NCI-H1092 (cell line): Measurements from ENCODE around the gene ANAPC16.
"Not testable (repeated sequence)": the region's sequence is repeated elsewhere in the genome, so short reads cannot be mapped to it uniquely, and the experiment has no call there.

Experiments used
- DNase-seq: peaks from one replicate; lab custom pipeline; 2025; lab: John Stamatoyannopoulos, UW

ANAPC16 gene

DNA sequence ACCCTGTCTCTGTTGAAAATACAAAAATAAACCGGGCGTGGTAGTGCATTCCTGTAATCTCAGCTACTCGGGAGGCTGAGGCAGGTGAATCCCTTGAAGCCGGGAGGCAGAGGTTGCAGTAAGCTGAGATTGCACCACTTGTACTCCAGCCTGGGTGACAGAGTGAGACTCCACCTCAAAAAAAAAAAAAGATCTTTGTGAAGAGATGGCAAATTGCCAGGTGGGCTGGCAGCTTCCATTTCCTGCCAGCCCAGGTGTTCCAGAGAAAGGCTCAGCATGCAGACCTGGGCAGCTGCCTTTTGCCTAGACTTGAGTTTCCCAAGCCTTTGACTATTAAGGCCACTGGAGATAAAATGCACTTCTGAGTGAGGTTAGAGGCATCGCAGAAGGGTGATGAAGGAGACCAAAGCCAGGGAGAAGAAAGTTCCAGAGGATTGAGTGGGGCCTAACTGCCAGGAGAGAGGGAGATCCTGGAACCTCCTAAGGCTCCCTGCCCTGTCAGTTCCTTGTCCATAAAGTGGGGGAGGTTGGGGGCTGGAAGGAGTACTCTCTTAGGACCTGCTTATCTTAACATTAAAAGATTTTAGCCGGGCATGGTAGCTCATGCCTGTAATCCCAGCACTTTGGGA, 47.9 kb downstream of the ANAPC16 start:
- peak; percentile 78 for DNase-seq

DNA sequence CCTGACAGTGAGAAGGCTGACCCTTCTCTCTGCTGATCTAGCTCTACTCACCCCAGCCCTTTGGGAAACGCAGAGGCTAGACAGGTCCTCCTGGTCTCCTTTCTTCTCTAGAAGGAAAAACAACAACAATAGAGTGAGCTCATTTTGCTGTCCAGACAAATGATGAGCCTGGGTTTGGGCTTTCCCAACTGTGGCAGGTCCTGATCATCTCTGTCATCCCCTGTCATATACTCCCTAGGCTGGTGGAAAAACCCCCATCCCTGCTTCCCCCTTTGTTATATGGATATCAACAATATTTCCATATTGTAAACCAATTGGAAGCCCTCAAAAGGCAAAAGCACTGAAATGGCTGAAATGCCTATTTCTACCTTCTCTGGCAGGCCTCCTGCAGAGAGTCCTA, 48.7 kb downstream of the ANAPC16 start:
- DNase-seq = no peak

DNA sequence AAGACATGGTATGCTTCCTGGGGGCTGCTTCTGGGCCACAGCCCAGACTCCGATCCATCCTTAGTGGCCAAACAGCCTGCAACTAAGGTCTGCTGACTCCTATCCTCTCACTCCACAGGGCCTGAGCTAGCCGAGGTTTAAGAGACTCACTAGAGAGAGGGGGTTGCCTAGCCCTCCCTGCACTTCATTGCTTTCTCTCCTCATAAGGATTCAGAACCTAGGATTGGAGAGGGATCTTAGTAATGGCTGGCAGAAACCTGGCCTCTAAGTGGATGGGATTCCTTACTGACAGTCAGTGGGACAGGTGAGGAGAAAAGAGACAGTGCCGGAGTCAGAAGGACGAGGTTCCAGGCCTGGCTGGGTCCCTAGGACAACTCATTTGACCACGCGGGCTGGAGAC, 49.7 kb downstream of the ANAPC16 start:
- no peak for DNase-seq

DNA sequence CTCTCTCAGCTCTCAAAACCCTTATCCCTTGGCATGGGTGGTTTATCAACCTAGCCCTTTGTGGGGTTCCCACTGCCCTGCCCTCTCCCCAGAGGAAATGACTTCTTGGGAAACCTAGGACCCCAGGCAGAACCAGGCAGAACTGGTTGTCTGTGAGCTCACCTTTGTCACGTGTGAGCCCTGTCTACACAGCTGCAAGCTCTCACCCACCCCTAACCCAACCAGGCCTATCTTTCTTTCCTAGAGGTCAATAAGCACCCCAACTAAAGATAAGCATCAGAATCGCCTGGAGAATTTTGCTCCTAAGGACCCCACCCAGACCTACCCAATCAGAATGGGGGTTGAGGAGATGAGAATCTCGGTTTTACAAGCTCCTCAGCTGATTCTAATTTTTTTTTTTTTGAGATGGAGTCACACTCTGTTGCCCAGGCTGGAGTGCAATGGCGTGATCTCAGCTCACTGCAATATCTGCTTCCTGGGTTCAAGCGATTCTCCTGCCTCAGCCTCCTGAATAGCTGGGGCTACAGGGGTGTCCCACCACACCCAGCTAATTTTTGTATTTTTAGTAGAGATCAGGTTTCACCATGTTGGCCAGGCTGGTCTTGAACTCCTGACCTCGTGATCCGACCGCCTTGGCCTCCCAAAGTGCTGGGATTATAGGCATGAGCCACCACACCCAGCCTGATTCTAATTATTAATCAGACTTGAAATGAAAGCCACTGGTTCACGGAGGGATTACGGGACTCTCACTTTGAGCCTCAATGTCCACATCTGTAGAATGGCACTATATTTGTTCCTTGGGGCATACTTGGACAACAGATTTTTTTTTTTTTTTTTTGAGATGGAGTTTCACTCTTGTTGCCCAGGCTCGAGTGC, 50.4 kb downstream of the ANAPC16 start:
- no peak for DNase-seq

DNA sequence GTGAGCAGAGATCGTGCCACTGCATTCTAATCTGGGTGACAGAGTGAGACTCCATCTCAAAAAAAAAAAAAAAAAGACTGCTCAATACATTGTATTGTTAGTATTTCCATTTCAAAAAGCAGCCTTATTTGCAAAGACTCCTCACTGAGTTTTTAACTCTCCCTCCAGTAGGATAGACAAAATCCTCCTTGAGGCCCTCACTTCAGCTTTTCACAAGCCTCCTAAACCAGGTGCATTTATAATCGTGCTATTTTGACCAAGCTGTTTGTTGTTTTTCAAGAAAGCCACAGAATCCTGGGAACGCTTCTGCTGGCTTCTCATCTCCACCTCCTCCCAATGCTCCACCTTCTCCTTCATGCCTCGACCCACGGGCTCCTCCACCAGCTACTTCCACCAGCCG, 51.6 kb downstream of the ANAPC16 start:
- DNase-seq = no peak

DNA sequence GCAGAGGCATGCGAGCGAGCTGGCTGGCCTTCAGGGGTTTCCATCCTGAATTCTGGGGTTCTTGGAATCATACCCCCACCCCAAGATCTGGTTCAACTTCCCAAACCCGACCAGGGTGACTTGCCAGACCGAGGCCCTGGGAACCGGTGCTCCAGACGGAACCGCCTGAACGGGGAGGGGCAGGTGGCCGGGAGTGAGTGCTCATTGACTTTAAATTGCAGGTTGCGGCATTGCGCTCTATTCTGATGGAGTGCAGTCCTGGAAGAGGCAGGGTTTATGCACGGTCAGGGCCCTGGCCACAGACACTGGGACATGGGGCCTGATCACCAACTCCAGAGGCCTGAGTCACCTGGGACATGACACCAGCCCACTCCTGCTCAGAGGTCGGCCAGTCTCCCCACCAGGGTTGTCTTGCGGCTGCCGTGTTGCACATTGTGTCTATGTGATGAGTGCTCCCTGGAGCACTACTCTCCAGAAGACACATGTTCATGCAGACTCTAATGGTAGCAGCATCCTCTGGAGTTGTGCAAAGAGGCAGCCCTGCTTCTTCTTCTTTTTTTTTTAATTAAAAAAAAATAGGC, 52.1 kb downstream of the ANAPC16 start:
- DNase-seq = no peak

DNA sequence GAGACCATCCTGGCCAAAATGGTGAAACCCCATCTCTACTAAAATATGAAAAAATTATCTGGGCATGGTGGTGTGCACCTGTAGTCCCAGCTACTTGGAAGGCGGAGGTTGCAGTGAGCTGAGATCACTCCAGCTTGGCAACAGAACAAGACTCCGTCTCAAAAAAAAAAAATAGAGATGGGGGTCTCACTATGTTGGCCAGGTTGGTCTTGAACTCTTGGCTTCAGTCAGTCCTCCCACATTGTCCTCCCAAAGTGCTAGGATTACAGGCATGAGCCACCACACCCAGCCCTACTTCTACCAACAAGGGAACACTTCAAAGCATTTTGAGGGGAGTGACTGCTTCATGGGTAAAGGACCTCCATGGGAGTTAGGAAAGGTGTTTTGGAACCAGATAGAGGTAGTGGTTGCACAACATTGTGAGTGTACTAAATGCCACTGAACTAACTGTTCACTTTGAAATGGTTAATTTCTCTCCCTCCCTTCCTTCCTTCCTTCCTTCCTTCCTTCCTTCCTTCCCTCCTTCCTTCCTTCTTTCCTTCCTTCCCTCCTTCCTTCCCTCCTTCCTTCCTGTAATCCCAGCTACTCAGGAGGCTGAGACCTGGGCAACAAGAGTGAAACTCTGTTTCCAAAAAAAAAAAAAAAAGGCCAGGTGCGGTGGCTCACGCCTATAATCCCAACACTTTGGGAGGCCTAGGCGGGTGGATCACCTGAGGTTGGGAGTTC, 52.8 kb downstream of the ANAPC16 start:
- DNase-seq = not testable (repeated sequence)

DNA sequence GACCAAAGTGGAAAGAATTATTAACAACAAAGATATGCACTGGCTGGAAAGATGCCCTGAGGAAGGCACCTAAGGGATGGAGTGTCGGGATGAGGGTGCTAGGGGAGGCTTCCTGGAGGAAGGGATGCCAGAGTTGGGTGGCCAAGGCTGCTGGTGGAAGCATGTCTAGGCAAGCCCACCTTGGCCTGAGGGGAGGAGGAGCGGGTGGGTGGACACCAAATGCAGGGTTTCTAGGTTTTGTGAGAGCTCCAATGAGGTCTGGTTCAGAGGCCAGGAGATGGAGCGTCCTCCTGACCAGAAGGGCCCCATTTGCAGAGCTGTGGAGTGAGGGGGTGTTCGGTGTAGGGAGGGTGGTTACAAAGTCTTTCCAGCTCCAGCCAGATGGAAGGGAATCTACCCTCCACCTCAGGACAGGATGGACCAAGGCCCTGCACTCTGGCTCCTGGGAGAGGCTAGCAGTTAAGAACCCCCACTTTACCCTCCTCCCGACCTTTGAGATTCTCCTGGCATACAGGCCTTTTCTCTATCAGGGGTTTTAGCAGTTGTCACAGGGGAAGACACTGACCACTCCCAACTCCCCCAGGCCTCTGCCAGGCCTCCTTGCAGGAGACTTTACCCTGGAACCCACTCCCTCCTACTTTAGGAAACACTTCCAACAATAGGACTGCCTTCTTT, 54.9 kb downstream of the ANAPC16 start:
- no peak for DNase-seq

DNA sequence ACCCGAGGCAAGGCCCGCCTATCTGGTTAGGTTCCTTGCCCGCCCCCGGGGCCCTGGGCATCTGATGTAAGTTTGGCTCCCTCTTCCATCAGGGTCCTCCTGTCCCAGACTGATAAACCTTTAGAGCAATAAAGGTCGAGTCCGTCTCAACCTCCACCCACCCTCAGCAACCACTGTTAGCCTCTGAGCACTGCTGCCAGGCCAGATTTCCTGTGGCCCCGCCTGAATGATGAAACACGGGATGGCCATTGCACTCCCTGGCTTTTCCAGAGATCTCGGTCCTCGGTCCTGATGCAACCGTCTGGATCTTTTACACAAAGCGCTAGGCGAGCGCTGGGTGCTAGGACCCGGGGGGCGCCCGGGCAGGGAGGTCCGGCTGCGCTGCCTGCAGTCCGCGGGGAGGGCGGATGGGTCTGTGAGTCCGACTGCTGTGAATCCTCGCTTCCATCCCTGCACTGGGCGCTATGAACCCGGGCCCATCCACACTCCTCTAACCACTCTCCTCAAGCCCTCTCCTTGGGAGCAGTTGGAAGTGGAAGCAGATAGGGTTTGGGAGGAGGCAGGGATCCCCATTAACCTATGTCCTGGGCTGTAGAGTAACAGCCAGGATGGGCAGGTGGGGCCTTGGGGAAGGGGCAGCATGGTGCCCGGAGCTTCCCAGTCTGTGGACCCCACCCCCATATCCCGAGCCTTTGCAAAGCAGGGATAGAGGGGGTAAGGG, 57.0 kb downstream of the ANAPC16 start:
- peak; percentile 77 for DNase-seq

DNA sequence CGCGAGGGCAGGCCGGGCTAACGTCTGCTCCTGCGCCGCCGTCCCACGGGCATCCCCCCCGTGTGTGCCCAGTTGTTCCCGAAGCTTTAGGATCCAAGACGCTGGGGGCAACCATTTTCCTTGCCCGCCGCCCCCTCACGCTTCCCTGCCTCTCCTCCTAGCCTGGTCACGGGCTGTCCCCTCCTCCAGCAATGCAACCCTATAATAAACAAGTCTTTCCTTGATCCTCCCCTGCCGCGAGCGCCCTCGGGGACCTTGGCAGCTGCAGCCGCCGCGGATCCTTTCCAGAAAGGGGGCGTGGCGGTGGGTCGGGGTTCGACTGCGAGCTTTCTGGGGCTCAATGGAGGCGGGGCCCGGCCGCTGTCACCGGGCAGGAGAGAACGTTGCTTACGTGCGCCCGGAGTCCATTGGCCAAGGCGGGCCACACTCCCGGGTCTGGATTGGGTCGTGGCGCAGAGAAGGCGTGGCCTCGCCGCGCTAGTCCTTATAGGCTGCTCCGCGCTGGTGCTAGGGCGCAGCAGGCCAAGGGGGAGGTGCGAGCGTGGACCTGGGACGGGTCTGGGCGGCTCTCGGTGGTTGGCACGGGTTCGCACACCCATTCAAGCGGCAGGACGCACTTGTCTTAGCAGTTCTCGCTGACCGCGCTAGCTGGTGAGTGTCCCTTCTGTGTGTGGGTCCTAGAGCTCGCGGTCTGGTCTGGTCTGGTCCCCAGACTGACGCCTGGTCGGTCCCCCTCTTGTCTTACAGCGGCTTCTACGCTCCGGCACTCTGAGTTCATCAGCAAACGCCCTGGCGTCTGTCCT, 57.8 kb downstream of the ANAPC16 start, which contains the start of gene DDIT4:
DDIT4 (plus strand) TSS at position 515 of the 803 bp plus-strand sequence. CDS start 293 bp downstream, outside the sequence.
- DNase-seq = peak; percentile 96

DNA sequence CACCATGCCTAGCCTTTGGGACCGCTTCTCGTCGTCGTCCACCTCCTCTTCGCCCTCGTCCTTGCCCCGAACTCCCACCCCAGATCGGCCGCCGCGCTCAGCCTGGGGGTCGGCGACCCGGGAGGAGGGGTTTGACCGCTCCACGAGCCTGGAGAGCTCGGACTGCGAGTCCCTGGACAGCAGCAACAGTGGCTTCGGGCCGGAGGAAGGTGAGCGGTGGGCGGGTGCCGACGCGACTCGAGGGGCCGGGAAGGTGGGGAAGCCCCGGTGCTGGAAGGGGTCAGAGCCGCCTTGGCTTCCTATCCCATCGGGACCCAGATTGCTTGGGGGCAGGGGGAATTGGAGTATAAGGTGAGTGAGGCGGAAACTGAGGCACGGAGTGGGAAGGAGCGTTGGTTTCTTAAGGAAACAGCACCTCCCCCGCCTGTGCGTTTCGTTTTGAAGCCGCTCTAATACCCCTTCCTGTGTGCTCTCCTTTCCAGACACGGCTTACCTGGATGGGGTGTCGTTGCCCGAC, 58.5 kb downstream of the ANAPC16 start:
- no peak for DNase-seq

DNA sequence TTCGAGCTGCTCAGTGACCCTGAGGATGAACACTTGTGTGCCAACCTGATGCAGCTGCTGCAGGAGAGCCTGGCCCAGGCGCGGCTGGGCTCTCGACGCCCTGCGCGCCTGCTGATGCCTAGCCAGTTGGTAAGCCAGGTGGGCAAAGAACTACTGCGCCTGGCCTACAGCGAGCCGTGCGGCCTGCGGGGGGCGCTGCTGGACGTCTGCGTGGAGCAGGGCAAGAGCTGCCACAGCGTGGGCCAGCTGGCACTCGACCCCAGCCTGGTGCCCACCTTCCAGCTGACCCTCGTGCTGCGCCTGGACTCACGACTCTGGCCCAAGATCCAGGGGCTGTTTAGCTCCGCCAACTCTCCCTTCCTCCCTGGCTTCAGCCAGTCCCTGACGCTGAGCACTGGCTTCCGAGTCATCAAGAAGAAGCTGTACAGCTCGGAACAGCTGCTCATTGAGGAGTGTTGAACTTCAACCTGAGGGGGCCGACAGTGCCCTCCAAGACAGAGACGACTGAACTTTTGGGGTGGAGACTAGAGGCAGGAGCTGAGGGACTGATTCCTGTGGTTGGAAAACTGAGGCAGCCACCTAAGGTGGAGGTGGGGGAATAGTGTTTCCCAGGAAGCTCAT, 59.0 kb downstream of the ANAPC16 start:
- DNase-seq = peak; percentile 48

DNA sequence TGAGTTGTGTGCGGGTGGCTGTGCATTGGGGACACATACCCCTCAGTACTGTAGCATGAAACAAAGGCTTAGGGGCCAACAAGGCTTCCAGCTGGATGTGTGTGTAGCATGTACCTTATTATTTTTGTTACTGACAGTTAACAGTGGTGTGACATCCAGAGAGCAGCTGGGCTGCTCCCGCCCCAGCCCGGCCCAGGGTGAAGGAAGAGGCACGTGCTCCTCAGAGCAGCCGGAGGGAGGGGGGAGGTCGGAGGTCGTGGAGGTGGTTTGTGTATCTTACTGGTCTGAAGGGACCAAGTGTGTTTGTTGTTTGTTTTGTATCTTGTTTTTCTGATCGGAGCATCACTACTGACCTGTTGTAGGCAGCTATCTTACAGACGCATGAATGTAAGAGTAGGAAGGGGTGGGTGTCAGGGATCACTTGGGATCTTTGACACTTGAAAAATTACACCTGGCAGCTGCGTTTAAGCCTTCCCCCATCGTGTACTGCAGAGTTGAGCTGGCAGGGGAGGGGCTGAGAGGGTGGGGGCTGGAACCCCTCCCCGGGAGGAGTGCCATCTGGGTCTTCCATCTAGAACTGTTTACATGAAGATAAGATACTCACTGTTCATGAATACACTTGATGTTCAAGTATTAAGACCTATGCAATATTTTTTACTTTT, 59.7 kb downstream of the ANAPC16 start:
- DNase-seq = no peak

DNA sequence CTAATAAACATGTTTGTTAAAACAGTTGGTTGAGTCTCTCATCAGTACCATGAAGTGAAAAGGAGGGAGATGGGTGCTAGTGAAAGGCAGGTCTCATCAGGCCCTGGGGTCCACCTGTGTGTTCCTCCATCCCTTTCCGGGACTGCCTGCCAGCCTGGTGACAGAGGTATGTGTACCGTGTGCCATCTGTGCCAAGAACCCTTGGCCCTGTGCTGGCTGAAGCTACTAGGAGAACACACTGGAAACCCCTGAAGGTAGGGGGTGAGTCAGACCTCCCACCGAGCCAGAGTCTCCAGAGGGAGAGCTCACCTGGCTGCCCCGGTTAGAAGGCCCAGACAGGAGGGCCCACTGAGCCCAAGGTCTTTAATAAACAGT, 60.2 kb downstream of the ANAPC16 start:
- DNase-seq = no peak

DNA sequence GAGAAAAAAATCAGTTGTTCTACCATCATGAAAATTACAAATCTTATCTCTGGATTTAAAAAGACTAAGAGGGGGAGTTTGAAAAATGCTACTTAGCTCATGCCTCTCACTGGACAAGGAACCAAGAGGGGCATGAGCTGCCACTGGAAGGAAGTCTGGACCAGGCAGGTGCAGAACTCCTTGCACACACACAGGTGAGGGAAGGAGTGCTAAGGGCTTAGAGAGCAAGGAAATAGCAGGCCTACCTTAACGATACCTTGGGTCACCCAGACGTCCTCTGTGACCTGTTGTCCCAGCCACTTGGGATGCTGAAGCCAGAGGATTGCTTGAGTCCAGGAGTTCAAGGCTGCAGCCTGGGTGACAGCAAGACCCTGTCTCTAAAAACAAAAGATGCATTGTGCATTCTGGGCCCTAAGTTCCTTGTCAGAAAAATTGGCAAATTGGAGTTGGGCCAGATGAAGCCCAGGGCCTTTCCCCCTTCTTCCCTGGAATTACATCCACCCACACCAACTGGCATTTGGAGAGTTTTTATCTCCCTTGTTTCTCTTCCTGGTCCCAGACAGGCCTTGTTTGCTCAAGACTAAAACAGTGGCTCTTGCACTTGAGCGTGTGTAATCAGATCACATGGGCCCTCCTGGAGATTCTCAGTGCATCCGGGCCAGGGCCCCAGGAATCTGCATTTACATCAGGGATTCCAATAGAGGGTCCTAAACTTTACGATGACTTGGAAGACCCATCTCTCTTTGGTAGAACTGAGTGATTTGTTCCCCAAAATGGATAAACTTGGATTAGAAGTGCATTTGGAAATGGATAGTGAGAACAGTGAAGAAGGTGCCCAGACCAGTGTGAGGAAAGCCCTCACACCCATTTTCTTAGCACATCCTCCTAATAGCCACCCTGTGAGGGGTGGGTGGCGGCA, 60.9 kb downstream of the ANAPC16 start:
- no peak for DNase-seq

DNA sequence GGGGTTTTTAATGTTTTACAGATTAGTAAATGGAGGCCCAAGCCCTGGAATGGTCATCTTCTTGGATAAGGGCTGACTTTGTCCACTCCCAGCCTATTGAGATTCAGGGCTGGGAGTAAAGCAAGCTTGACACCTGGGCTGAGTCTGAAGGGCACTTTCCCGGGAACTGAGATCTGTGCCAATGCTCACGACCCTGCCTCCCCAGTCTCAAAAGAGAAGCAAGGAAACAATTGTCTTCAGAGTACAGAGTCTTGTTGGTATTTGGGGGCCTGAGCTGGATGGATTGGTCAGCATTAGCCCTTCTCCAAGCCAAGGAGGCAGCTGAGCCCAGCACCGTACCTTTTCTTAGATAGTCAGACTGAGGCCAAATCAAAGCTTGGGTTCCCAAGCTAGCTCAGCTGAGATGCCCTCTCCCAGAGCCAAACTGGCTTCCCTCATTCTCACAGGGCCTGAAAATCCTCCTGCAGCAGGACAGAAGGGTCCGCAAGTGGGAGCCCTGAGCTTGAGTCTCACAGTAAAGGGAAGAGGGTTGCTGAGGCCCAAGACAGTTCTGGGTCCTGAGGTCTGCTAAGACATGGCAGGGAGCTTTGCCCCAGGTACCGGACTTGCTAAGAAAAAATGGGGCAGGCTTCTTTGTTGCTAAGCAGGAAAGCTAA, 61.7 kb downstream of the ANAPC16 start:
- no peak for DNase-seq

DNA sequence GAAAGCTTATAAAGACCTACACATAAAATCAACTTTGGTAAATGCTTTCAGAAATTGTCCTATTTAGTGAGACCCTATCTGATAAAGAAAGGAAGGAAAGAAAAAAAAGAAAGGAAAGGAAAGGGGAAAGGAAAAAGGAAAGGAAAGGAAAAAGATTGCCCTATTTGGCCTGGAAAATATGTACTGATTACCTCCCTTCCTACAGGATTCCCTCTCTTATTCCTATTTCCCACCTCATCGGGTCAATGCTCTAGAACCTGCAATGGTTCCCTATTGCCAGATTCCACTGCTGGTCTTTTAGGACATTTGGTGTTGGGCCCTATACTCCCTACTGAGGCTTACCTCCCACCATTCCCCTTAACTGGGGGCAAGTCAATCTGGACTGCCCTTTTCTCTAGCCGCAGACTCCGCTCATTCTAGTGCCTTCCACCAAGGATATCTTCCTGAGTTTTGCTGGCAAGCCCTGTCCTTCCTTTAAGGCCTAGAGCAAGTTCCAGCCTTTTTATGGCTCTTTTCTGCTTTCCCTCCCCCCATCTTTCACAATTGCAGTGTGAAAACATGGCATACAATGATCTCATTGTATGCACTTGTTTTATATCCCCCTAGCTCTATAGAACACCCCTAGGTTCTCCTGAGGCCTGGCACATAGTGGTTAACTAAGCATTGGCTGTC, 62.3 kb downstream of the ANAPC16 start:
- DNase-seq = no peak
